Measurements from ENCODE around the gene PP2D1. TPM values are rescaled to one million over a fixed set of nuclear protein-coding genes. Genes with fewer than 3 reads are reported as not detected.

The PP2D1 gene
- total and polyA plus RNA-seq, 2 of the 8 experiments (the other 6 are each of a cell fraction or from before 2014, with no cell fraction given), result not detected

- no peak for FAIRE-seq
- POLR2A ChIA-PET (ENCODE audit: partially characterized antibody), result interaction anchor here (0.6 to 1.4 kb wide), 4 partner anchors 11 to 95 kb away, joined by 3 read pairs; no protein-coding TSS in a partner anchor
- TF ChIP-seq CBX5 (IDR thresholded peaks at IDR 0.05; ENCODE audit: low read depth, low read length) (no peak), RAD21 (IDR thresholded peaks at IDR 0.05 in 1 of 2, conservative IDR thresholded peaks at IDR 0.05 in 1 of 2; ENCODE audit: low read depth in 2 of 2, low read length in 2 of 2) (peak in 1 of 2 experiments; percentile 7; a peak in 1 of 4 replicates), YY1 (IDR thresholded peaks at IDR 0.05; ENCODE audit: low read depth, low read length) (no peak), RNF2 (IDR thresholded peaks at IDR 0.05; ENCODE audit: borderline replicate concordance, low read depth, low read length, missing control alignments, poor library complexity, severe bottlenecking) (no peak), BRCA1 (IDR thresholded peaks at IDR 0.05; ENCODE audit: low read depth, low read length) (no peak), SIRT6 (IDR thresholded peaks at IDR 0.05; ENCODE audit: low read length) (no peak), PHF8 (conservative IDR thresholded peaks at IDR 0.05; ENCODE audit: low read depth, low read length) (0 out of 2 replicates have a peak, but pooled peaks have one; percentile 17), CHD2 (IDR thresholded peaks at IDR 0.05; ENCODE audit: low read length) (no peak), SAP30 (IDR thresholded peaks at IDR 0.05; ENCODE audit: insufficient read depth, insufficient replicate concordance, low read length) (peak; percentile 6), MAFK (IDR thresholded peaks at IDR 0.05; ENCODE audit: low read depth, low read length) (no peak), EGR1 (IDR thresholded peaks at IDR 0.05; ENCODE audit: borderline replicate concordance, low read depth, low read length) (no peak)
Measured at GRCh38 chr3:20040548-20041196, 28.6 kb upstream of the PP2D1 start.

More at GRCh38 chr3:20040548-20041196, 28.6 kb upstream of the PP2D1 start:
- Histone ChIP-seq H2AK5ac (ENCODE audit: low read depth, low read length) (no peak overlapping the region), H4K91ac (replicated peaks; ENCODE audit: insufficient read length, low read length) (no peak overlapping the region), H2AFZ (ENCODE audit: low read length) (0 out of 2 replicates have a peak overlapping the region, but pooled peaks have one; percentile 52), H3K4me1 (replicated peaks in 1 of 4; ENCODE audit: control insufficient read depth in 3 of 4, insufficient read depth in 4 of 4, low read length in 3 of 4) (peaks cover 0 to 2% (median under 1%) of the 10 kb centered on the region in 4 experiments; a peak in 2 of 7 replicates), H3K18ac (ENCODE audit: extremely low read depth, low read length) (peak overlapping the region; percentile 71), H3K27me3 (replicated peaks in 1 of 4; ENCODE audit: control insufficient read depth in 3 of 4, extremely low read depth in 1 of 4, insufficient read depth in 3 of 4, low read length in 3 of 4) (peaks cover 0 to 8% (median 4%) of the 10 kb centered on the region in 4 experiments; a peak in 2 of 7 replicates), H3K79me1 (ENCODE audit: low read depth, low read length) (no peaks in the 10 kb centered on the region), H4K8ac (ENCODE audit: extremely low read depth, insufficient read depth, low read length) (no peak overlapping the region; the same call in 1 of the 2 replicates), H2BK15ac (ENCODE audit: low read length) (no peak overlapping the region), H3K23me2 (ENCODE audit: low read depth, low read length) (peaks cover 7% of the 10 kb centered on the region; the same call in 1 of the 2 replicates), H3K9me3 (ENCODE audit: insufficient read depth in 2 of 2, low read depth in 1 of 2, low read length in 1 of 2) (no peaks in the 10 kb centered on the region), H3K4me2 (ENCODE audit: insufficient read depth in 1 of 2, low read depth in 2 of 2, low read length in 2 of 2) (peak overlapping the region; percentile 85 to 89), H3K27ac (ENCODE audit: low read depth, low read length) (no peak overlapping the region), H3K14ac (ENCODE audit: insufficient read length) (no peak overlapping the region), H3K36me3 (ENCODE audit: control insufficient read depth in 2 of 4, insufficient read depth in 4 of 4, low read length in 3 of 4) (no peaks in the 10 kb centered on the region), H3K23ac (ENCODE audit: insufficient read length) (no peak overlapping the region), H3K56ac (replicated peaks; ENCODE audit: insufficient read length, low read depth, low read length) (no peak overlapping the region), H3K4me3 (ENCODE audit: extremely low read depth in 1 of 4, insufficient read depth in 2 of 4, low read depth in 3 of 4, low read length in 4 of 4) (peak overlapping the region; percentile 39 to 75 (median 70)), H3K79me2 (ENCODE audit: control insufficient read depth in 1 of 2, insufficient read depth in 2 of 2, low read length in 2 of 2) (no peaks in the 10 kb centered on the region), H2BK120ac (replicated peaks; ENCODE audit: low read depth, low read length) (no peak overlapping the region), H3K9ac (replicated peaks in 1 of 4; ENCODE audit: extremely low read depth in 1 of 4, low read depth in 3 of 4, low read length in 3 of 4) (peak overlapping the region in 1 of 4 experiments; percentile 50; a peak in 1 of 7 replicates), H2BK12ac (ENCODE audit: low read depth, low read length) (no peak overlapping the region), H4K20me1 (replicated peaks in 1 of 2; ENCODE audit: control insufficient read depth in 1 of 2, insufficient read depth in 2 of 2, low read length in 2 of 2) (peaks cover 0 to 7% of the 10 kb centered on the region in 2 experiments), H3K4ac (replicated peaks; ENCODE audit: insufficient read length, low read depth, low read length) (no peak overlapping the region), H2BK5ac (ENCODE audit: low read depth, low read length) (no peak overlapping the region; the same call in 1 of the 2 replicates), H4K5ac (ENCODE audit: insufficient read length, low read depth, low read length) (no peak overlapping the region), H2BK20ac (ENCODE audit: low read length) (no peak overlapping the region)
- DNase-seq (ENCODE audit: low read depth in 1 of 2, low spot score in 2 of 2), result peak in 1 of 2 experiments; percentile 71
- CTCF ChIA-PET (ENCODE audit: partially characterized antibody), result interaction anchor here (0.7 to 1.8 kb wide), 8 partner anchors 28 to 115 kb away, joined by 3 to 6 read pairs (median 3); no protein-coding TSS in a partner anchor
- WGBS, 2 experiments (ENCODE audit: extremely low coverage in 1 of 2, insufficient coverage in 1 of 2, insufficient read length in 1 of 2, insufficient replicate concordance in 2 of 2, low coverage in 1 of 2, low lambda C conversion rate in 2 of 2, missing lambda C conversion rate in 1 of 2), result 2% methylated on average over 17 of the region's 64 CpGs; no CpG with 5 or more reads in 1 of the 2 experiments

Data from H1 (cell line).